Activated CD4-positive, alpha-beta T cell treated with anti-CD3 and anti-CD28 coated beads, Interleukin-2, amount 10 ng/mL, durations not matched to agents 24 days and 14 days (primary cell): ENCODE measurements around the gene ATP2A2. TPM values are rescaled to one million over a fixed set of nuclear protein-coding genes. Genes with fewer than 3 reads are reported as not detected.
A peak's percentile ranks its signal among the peaks of the same experiment; 100 is the strongest.

Source experiments
- DNase-seq: peaks from one replicate; pipeline ENCODE4 v3.0.0; 2022
- H3K27ac Mint-ChIP-seq: one replicate; pipeline ENCODE4 v1.8.0; 2022; ENCODE audit warnings: mild to moderate bottlenecking, mixed read lengths
- H3K27me3 Mint-ChIP-seq: one replicate; pipeline ENCODE4 v1.8.0; 2022; ENCODE audit warnings: mixed read lengths
- H3K36me3 Mint-ChIP-seq: one replicate; pipeline ENCODE4 v1.8.0; 2022; ENCODE audit warnings: low read depth, mild to moderate bottlenecking, mixed read lengths
- H3K4me1 Mint-ChIP-seq: one replicate; pipeline ENCODE4 v1.8.0; 2021; ENCODE audit warnings: mixed read lengths
- H3K4me3 Mint-ChIP-seq: one replicate; pipeline ENCODE4 v1.8.0; 2022; ENCODE audit warnings: mild to moderate bottlenecking, moderate library complexity, mixed read lengths
- H3K9me3 Mint-ChIP-seq: one replicate; pipeline ENCODE4 v1.8.0; 2021; ENCODE audit warnings: mixed read lengths
- intact Hi-C: fragments of 100-400 bp; cut with micrococcal nuclease; formaldehyde crosslinking; loops from one replicate; pipeline ENCODE4 v1.15.1; 2023
- total RNA-seq: library from RNA; stranded (reverse); gene quantifications from 2 replicates; pipeline ENCODE4 v1.2.3, GENCODE V29; 2022

Gene ATP2A2
- total RNA-seq, 1 donor from 2014 or later: 222 TPM

- no peak for DNase-seq
- no peaks in the 10 kb centered on the region for H3K4me1 Mint-ChIP-seq
- H3K36me3 Mint-ChIP-seq: no peaks in the 10 kb centered on the region
- no peak overlapping the region for H3K27ac Mint-ChIP-seq
- no peak overlapping the region for H3K4me3 Mint-ChIP-seq
- peaks cover 43% of the 10 kb centered on the region for H3K27me3 Mint-ChIP-seq
- intact Hi-C loops: no loop called here
- no peaks in the 10 kb centered on the region for H3K9me3 Mint-ChIP-seq
Measured at GRCh38 chr12:110270125-110270962, 10.7 kb upstream of the ATP2A2 start.

- no peaks in the 10 kb centered on the region for H3K36me3 Mint-ChIP-seq
- H3K27me3 Mint-ChIP-seq: peaks cover 43% of the 10 kb centered on the region
- no peak overlapping the region for H3K4me3 Mint-ChIP-seq
- no peaks in the 10 kb centered on the region for H3K4me1 Mint-ChIP-seq
- no peak overlapping the region for H3K27ac Mint-ChIP-seq
- DNase-seq: no peak
- no peaks in the 10 kb centered on the region for H3K9me3 Mint-ChIP-seq
- intact Hi-C loops: no loop called here
Measured at GRCh38 chr12:110271015-110271414, 10.0 kb upstream of the ATP2A2 start.

GRCh38 chr12:110277530-110278254 lies 3.4 kb upstream of the ATP2A2 start:
- no peaks in the 10 kb centered on the region for H3K9me3 Mint-ChIP-seq
- intact Hi-C loops: no loop called here
- DNase-seq: no peak
- H3K4me1 Mint-ChIP-seq: peaks cover 14% of the 10 kb centered on the region
- no peak overlapping the region for H3K27ac Mint-ChIP-seq
- no peak overlapping the region for H3K4me3 Mint-ChIP-seq
- H3K27me3 Mint-ChIP-seq: peaks cover 14% of the 10 kb centered on the region
- H3K36me3 Mint-ChIP-seq: peaks cover 7% of the 10 kb centered on the region

- Mint-ChIP-seq H3K4me3 (no peak overlapping the region), H3K9me3 (no peaks in the 10 kb centered on the region), H3K36me3 (peaks cover 12% of the 10 kb centered on the region), H3K27me3 (peaks cover 14% of the 10 kb centered on the region), H3K27ac (no peak overlapping the region), H3K4me1 (peaks cover 19% of the 10 kb centered on the region)
- no peak for DNase-seq
- intact Hi-C loops: no loop called here
Measured at GRCh38 chr12:110278255-110278536, 2.9 kb upstream of the ATP2A2 start.

GRCh38 chr12:110279566-110280375 lies 1.3 kb upstream of the ATP2A2 start:
- Mint-ChIP-seq H3K27me3 (peaks cover 14% of the 10 kb centered on the region), H3K36me3 (peaks cover 26% of the 10 kb centered on the region), H3K4me1 (peaks cover 33% of the 10 kb centered on the region), H3K27ac (peak overlapping the region; percentile 92), H3K4me3 (peak overlapping the region; percentile 89), H3K9me3 (no peaks in the 10 kb centered on the region)
- no peak for DNase-seq
- intact Hi-C loops: loop anchor here (1.0 to 5.0 kb wide), 3 partner anchors 155 to 237 kb away; partner anchors contain the start of genes IFT81, RAD9B and VPS29

- no peak for DNase-seq
- Mint-ChIP-seq H3K4me1 (peaks cover 37% of the 10 kb centered on the region), H3K27ac (peak overlapping the region; percentile 92), H3K36me3 (peaks cover 30% of the 10 kb centered on the region), H3K27me3 (peaks cover 14% of the 10 kb centered on the region), H3K9me3 (no peaks in the 10 kb centered on the region), H3K4me3 (peak overlapping the region; percentile 89)
- intact Hi-C loops: loop anchor here (1.0 to 5.0 kb wide), 3 partner anchors 156 to 238 kb away; partner anchors contain the start of genes IFT81, RAD9B and VPS29
Measured at GRCh38 chr12:110280392-110280778, 662 bp upstream of the ATP2A2 start.

GRCh38 chr12:110281549-110282299 lies 677 bp downstream of the ATP2A2 start:
- intact Hi-C loops: loop anchor here (2.0 to 5.0 kb wide), 2 partner anchors 221 to 239 kb away; partner anchors contain the start of genes RAD9B and VPS29

GRCh38 chr12:110282300-110282860 lies 1.3 kb downstream of the ATP2A2 start:
- no peak for DNase-seq
- no peaks in the 10 kb centered on the region for H3K9me3 Mint-ChIP-seq
- peaks cover 48% of the 10 kb centered on the region for H3K4me1 Mint-ChIP-seq
- H3K4me3 Mint-ChIP-seq: peak overlapping the region; percentile 97
- intact Hi-C loops: loop anchor here (5.0 kb wide), 1 partner anchor 240 kb away; no protein-coding TSS in a partner anchor
- H3K27ac Mint-ChIP-seq: peak overlapping the region; percentile 93
- H3K27me3 Mint-ChIP-seq: peaks cover 8% of the 10 kb centered on the region
- peaks cover 45% of the 10 kb centered on the region for H3K36me3 Mint-ChIP-seq

More at GRCh38 chr12:110281549-110282299, 677 bp downstream of the ATP2A2 start:
- DNase-seq: peak; percentile 85
- Mint-ChIP-seq H3K27ac (peak overlapping the region; percentile 93), H3K4me3 (peak overlapping the region; percentile 97), H3K9me3 (no peaks in the 10 kb centered on the region), H3K36me3 (peaks cover 42% of the 10 kb centered on the region), H3K4me1 (peaks cover 46% of the 10 kb centered on the region), H3K27me3 (peaks cover 9% of the 10 kb centered on the region)

GRCh38 chr12:110282956-110283817 lies 2.1 kb downstream of the ATP2A2 start:
- H3K27me3 Mint-ChIP-seq: peaks cover 7% of the 10 kb centered on the region

GRCh38 chr12:110284597-110284996 lies 3.5 kb downstream of the ATP2A2 start:
- peak overlapping the region; percentile 97 for H3K4me3 Mint-ChIP-seq
- DNase-seq: no peak
- peaks cover 61% of the 10 kb centered on the region for H3K36me3 Mint-ChIP-seq
- H3K27ac Mint-ChIP-seq: peak overlapping the region; percentile 13
- peaks cover 56% of the 10 kb centered on the region for H3K4me1 Mint-ChIP-seq
- intact Hi-C loops: loop anchor here (5.0 kb wide), 1 partner anchor 242 kb away; no protein-coding TSS in a partner anchor
- peaks cover 4% of the 10 kb centered on the region for H3K27me3 Mint-ChIP-seq
- no peaks in the 10 kb centered on the region for H3K9me3 Mint-ChIP-seq

More at GRCh38 chr12:110282956-110283817, 2.1 kb downstream of the ATP2A2 start:
- H3K9me3 Mint-ChIP-seq: no peaks in the 10 kb centered on the region
- H3K36me3 Mint-ChIP-seq: peaks cover 51% of the 10 kb centered on the region
- H3K4me3 Mint-ChIP-seq: peak overlapping the region; percentile 97
- H3K27ac Mint-ChIP-seq: peak overlapping the region; percentile 93
- no peak for DNase-seq
- H3K4me1 Mint-ChIP-seq: peaks cover 50% of the 10 kb centered on the region
- intact Hi-C loops: loop anchor here (5.0 kb wide), 1 partner anchor 241 kb away; no protein-coding TSS in a partner anchor

GRCh38 chr12:110286623-110287022 lies 5.6 kb downstream of the ATP2A2 start:
- Mint-ChIP-seq H3K4me3 (peak overlapping the region; percentile 53), H3K27ac (peak overlapping the region; percentile 58), H3K9me3 (no peaks in the 10 kb centered on the region), H3K36me3 (peaks cover 77% of the 10 kb centered on the region), H3K4me1 (peaks cover 52% of the 10 kb centered on the region), H3K27me3 (no peaks in the 10 kb centered on the region)
- no peak for DNase-seq
- intact Hi-C loops: no loop called here

GRCh38 chr12:110287986-110288385 lies 6.9 kb downstream of the ATP2A2 start:
- Mint-ChIP-seq H3K36me3 (peaks cover 79% of the 10 kb centered on the region), H3K4me1 (peaks cover 46% of the 10 kb centered on the region), H3K9me3 (no peaks in the 10 kb centered on the region), H3K27me3 (no peaks in the 10 kb centered on the region), H3K27ac (no peak overlapping the region), H3K4me3 (no peak overlapping the region)
- intact Hi-C loops: no loop called here
- DNase-seq: no peak
